ENCODE results near the gene SYT13. TPM values are rescaled to one million over a fixed set of nuclear protein-coding genes. Genes with fewer than 3 reads are reported as not detected.

Gene SYT13
- polyA plus RNA-seq, 1 donor (not counting 4 experiments of a cell fraction or from before 2014, with no cell fraction given) = not detected

GRCh38 chr11:45314900-45315299, 28.8 kb upstream of the SYT13 start:
- DNase-seq (ENCODE audit: low read depth, low spot score) = no peak
- Histone ChIP-seq H4K20me1 (ENCODE audit: control insufficient read depth, extremely low read depth, insufficient read depth, low read length) (no peaks in the 10 kb centered on the region), H3K9me3 (ENCODE audit: control insufficient read depth, low read depth, low read length) (no peaks in the 10 kb centered on the region), H2AFZ (ENCODE audit: control insufficient read depth, low read length) (no peak overlapping the region), H3K27me3 (ENCODE audit: control insufficient read depth, extremely low read depth, insufficient read depth, low read length) (peaks cover 5% of the 10 kb centered on the region), H3K36me3 (ENCODE audit: control insufficient read depth in 2 of 2, extremely low read depth in 1 of 2, insufficient read depth in 2 of 2, low read length in 2 of 2) (no peaks in the 10 kb centered on the region), H3K4me1 (ENCODE audit: control insufficient read depth, extremely low read depth, insufficient read depth, low read length) (no peaks in the 10 kb centered on the region), H3K9ac (ENCODE audit: control insufficient read depth, extremely low read depth, insufficient read depth, low read length) (no peak overlapping the region), H3K9me1 (ENCODE audit: control insufficient read depth, extremely low read depth, insufficient read depth, low read length) (no peaks in the 10 kb centered on the region), H3K79me2 (ENCODE audit: control insufficient read depth, insufficient read depth, low read length) (no peaks in the 10 kb centered on the region), H3K27ac (ENCODE audit: control insufficient read depth, insufficient read depth, low read length) (no peak overlapping the region), H3K4me3 (ENCODE audit: control insufficient read depth in 2 of 3, extremely low read depth in 1 of 3, insufficient read depth in 2 of 3, low read depth in 1 of 3, low read length in 3 of 3) (no peak overlapping the region), H3K4me2 (ENCODE audit: control insufficient read depth, extremely low read depth, insufficient read depth, low read depth, low read length) (no peak overlapping the region)
- FAIRE-seq = no peak
- dilution Hi-C loops (cut with MboI; ENCODE audit: extremely low pct_ligation_motif_present, low sequenced_read_pairs) = no loop called here
- TF ChIP-seq EZH2 (IDR thresholded peaks at IDR 0.05; ENCODE audit: low read length) = no peak
- no peak for TF ChIP-seq CTCF (optimal IDR thresholded peaks at IDR 0.05 in 1 of 3, IDR thresholded peaks at IDR 0.05 in 1 of 3, conservative IDR thresholded peaks at IDR 0.05 in 1 of 3; ENCODE audit: extremely low read depth in 1 of 3, insufficient read depth in 2 of 3, low read length in 3 of 3)

DNA sequence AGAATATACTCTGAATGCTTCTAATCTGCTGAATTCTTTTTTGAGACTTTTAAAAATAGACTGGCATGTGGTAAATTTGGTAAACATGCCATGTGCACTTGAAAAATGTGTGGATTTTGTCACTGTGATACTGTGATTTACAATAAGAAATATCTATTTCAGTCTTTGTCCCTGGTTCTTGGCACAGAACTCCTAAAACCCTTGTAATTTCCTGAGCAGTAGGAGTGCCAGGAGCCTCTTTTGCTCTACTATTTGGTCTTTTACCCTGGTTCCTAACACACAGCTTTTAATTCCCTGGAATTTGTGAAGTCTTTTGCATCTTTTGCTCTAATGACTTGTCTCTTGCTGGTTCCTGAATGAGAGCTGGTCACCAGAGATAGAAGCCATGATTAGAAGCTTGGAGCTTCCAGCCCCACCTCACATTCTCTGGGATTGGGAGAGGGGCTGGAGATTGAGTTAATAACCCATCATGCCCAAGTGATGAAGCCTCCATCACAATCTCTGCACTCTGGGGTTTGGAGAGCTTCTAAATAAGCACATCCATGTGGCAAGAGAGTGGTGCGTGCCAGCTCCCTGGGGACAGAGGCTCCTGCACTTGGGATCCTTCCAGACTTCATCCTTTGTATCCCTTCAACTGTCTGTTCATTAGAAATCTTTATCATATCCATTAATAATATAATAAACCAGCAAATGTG, 27.2 kb upstream of the SYT13 start:
- Histone ChIP-seq H2AFZ (ENCODE audit: control insufficient read depth, low read length) (no peak overlapping the region), H3K4me1 (ENCODE audit: control insufficient read depth, extremely low read depth, insufficient read depth, low read length) (no peaks in the 10 kb centered on the region), H3K27ac (ENCODE audit: control insufficient read depth, insufficient read depth, low read length) (no peak overlapping the region), H3K9me3 (ENCODE audit: control insufficient read depth, low read depth, low read length) (no peaks in the 10 kb centered on the region), H3K9me1 (ENCODE audit: control insufficient read depth, extremely low read depth, insufficient read depth, low read length) (no peaks in the 10 kb centered on the region), H3K27me3 (ENCODE audit: control insufficient read depth, extremely low read depth, insufficient read depth, low read length) (peaks cover 5% of the 10 kb centered on the region), H3K36me3 (ENCODE audit: control insufficient read depth in 2 of 2, extremely low read depth in 1 of 2, insufficient read depth in 2 of 2, low read length in 2 of 2) (no peaks in the 10 kb centered on the region), H3K79me2 (ENCODE audit: control insufficient read depth, insufficient read depth, low read length) (no peaks in the 10 kb centered on the region), H4K20me1 (ENCODE audit: control insufficient read depth, extremely low read depth, insufficient read depth, low read length) (no peaks in the 10 kb centered on the region), H3K4me2 (ENCODE audit: control insufficient read depth, extremely low read depth, insufficient read depth, low read depth, low read length) (no peak overlapping the region), H3K9ac (ENCODE audit: control insufficient read depth, extremely low read depth, insufficient read depth, low read length) (no peak overlapping the region), H3K4me3 (ENCODE audit: control insufficient read depth in 2 of 3, extremely low read depth in 1 of 3, insufficient read depth in 2 of 3, low read depth in 1 of 3, low read length in 3 of 3) (no peak overlapping the region)
- TF ChIP-seq CTCF (optimal IDR thresholded peaks at IDR 0.05 in 1 of 3, IDR thresholded peaks at IDR 0.05 in 1 of 3, conservative IDR thresholded peaks at IDR 0.05 in 1 of 3; ENCODE audit: extremely low read depth in 1 of 3, insufficient read depth in 2 of 3, low read length in 3 of 3) = no peak
- no peak for TF ChIP-seq EZH2 (IDR thresholded peaks at IDR 0.05; ENCODE audit: low read length)
- dilution Hi-C loops (cut with MboI; ENCODE audit: extremely low pct_ligation_motif_present, low sequenced_read_pairs) = no loop called here
- FAIRE-seq (no peak), DNase-seq (ENCODE audit: low read depth, low spot score) (no peak)

Data from keratinocyte (primary cell).